ENCODE results near the gene FASTKD1. TPM values are rescaled to one million over a fixed set of nuclear protein-coding genes. Genes with fewer than 3 reads are reported as not detected.

Gene FASTKD1
- total and polyA plus RNA-seq, 10 of the 15 experiments (the other 5 are each of a cell fraction or from before 2014, with no cell fraction given): 45.6 to 76.1 (median 63.4) TPM

DNA sequence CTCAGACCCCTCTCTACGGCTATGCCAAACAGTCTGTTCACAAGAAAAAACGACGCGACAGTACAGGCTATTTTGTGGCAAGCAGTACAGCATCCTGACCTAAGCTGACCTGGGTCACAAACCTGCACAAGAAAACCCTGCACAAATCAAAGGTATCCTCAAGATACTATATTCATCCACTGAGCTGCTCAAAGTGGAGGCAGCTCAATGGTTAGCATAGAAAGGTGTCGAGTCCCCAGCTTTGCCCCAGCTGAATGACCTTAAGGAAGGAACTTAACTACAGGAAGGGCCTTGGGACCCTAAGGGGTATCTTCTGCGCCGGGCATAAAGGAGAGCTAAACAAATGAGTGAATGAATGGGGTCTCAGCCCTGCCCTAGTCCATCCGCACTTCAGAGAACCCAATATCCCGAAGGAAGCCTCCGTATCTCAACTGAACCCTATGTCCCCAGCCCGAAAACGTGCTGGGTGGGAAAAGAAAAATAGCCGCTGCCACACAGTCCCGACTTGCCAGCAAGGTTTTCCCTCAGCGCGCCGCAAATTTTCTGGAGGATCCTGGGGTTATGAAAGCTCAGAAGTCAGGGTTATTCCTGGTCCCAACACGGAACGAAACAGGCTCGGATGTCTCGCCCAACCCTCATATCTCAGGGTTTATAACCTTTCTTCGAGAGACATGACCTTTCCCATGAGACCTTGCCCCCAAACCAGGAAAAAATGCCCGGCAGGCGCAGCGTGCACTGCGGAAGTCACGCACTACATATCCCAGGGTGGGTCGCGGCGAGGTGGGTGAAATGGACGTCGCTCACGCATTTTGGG, at the start of gene FASTKD1 (continued):
- TF ChIP-seq, protein P1, sequence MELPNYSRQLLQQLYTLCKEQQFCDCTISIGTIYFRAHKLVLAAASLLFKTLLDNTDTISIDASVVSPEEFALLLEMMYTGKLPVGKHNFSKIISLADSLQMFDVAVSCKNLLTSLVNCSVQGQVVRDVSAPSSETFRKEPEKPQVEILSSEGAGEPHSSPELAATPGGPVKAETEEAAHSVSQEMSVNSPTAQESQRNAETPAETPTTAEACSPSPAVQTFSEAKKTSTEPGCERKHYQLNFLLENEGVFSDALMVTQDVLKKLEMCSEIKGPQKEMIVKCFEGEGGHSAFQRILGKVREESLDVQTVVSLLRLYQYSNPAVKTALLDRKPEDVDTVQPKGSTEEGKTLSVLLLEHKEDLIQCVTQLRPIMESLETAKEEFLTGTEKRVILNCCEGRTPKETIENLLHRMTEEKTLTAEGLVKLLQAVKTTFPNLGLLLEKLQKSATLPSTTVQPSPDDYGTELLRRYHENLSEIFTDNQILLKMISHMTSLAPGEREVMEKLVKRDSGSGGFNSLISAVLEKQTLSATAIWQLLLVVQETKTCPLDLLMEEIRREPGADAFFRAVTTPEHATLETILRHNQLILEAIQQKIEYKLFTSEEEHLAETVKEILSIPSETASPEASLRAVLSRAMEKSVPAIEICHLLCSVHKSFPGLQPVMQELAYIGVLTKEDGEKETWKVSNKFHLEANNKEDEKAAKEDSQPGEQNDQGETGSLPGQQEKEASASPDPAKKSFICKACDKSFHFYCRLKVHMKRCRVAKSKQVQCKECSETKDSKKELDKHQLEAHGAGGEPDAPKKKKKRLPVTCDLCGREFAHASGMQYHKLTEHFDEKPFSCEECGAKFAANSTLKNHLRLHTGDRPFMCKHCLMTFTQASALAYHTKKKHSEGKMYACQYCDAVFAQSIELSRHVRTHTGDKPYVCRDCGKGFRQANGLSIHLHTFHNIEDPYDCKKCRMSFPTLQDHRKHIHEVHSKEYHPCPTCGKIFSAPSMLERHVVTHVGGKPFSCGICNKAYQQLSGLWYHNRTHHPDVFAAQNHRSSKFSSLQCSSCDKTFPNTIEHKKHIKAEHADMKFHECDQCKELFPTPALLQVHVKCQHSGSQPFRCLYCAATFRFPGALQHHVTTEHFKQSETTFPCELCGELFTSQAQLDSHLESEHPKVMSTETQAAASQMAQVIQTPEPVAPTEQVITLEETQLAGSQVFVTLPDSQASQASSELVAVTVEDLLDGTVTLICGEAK (IDR thresholded peaks at IDR 0.05; ENCODE audit: borderline replicate concordance): peak; percentile 62; the same call in 1 of the 2 replicates
- 0 out of 2 replicates have a peak, but pooled peaks have one; percentile 12 for TF ChIP-seq SIN3A (IDR thresholded peaks at IDR 0.05; ENCODE audit: low read depth, low read length)
- no peak for TF ChIP-seq MEF2A (IDR thresholded peaks at IDR 0.05; ENCODE audit: insufficient read depth, low read depth, low read length)
- peak; percentile 76; the same call in 2 of the 3 replicates for TF ChIP-seq POU2F2 (IDR thresholded peaks at IDR 0.05; ENCODE audit: borderline replicate concordance, low read depth, low read length)
- TF ChIP-seq CHD2 (IDR thresholded peaks at IDR 0.05; ENCODE audit: borderline replicate concordance, low read depth, low read length): peak; percentile 91
- TF ChIP-seq, protein P2, sequence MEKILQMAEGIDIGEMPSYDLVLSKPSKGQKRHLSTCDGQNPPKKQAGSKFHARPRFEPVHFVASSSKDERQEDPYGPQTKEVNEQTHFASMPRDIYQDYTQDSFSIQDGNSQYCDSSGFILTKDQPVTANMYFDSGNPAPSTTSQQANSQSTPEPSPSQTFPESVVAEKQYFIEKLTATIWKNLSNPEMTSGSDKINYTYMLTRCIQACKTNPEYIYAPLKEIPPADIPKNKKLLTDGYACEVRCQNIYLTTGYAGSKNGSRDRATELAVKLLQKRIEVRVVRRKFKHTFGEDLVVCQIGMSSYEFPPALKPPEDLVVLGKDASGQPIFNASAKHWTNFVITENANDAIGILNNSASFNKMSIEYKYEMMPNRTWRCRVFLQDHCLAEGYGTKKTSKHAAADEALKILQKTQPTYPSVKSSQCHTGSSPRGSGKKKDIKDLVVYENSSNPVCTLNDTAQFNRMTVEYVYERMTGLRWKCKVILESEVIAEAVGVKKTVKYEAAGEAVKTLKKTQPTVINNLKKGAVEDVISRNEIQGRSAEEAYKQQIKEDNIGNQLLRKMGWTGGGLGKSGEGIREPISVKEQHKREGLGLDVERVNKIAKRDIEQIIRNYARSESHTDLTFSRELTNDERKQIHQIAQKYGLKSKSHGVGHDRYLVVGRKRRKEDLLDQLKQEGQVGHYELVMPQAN (conservative IDR thresholded peaks at IDR 0.05): peak; percentile 67
- TF ChIP-seq, protein P3, sequence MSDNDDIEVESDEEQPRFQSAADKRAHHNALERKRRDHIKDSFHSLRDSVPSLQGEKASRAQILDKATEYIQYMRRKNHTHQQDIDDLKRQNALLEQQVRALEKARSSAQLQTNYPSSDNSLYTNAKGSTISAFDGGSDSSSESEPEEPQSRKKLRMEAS (IDR thresholded peaks at IDR 0.05; ENCODE audit: low read depth, low read length): peak; percentile 77
- TF ChIP-seq MEF2B (IDR thresholded peaks at IDR 0.05; ENCODE audit: partially characterized antibody, poor library complexity, severe bottlenecking): peak; percentile 39
- TF ChIP-seq EGR1 (IDR thresholded peaks at IDR 0.05; ENCODE audit: borderline replicate concordance in 1 of 2, low read depth in 2 of 2, low read length in 2 of 2): peak; percentile 47 to 86; a peak in 2 of 3 replicates
- TF ChIP-seq, protein P4, sequence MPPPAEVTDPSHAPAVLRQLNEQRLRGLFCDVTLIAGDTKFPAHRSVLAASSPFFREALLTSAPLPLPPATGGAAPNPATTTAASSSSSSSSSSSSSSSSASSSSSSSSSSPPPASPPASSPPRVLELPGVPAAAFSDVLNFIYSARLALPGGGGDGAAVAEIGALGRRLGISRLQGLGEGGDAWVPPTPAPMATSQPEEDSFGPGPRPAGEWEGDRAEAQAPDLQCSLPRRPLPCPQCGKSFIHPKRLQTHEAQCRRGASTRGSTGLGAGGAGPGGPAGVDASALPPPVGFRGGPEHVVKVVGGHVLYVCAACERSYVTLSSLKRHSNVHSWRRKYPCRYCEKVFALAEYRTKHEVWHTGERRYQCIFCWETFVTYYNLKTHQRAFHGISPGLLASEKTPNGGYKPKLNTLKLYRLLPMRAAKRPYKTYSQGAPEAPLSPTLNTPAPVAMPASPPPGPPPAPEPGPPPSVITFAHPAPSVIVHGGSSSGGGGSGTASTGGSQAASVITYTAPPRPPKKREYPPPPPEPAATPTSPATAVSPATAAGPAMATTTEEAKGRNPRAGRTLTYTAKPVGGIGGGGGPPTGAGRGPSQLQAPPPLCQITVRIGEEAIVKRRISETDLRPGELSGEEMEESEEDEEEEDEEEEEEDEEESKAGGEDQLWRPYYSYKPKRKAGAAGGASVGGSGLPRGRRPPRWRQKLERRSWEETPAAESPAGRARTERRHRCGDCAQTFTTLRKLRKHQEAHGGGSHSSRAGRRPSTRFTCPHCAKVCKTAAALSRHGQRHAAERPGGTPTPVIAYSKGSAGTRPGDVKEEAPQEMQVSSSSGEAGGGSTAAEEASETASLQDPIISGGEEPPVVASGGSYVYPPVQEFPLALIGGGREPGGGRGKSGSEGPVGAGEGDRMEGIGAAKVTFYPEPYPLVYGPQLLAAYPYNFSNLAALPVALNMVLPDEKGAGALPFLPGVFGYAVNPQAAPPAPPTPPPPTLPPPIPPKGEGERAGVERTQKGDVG (CRISPR knock-in tag; IDR thresholded peaks at IDR 0.05): no peak
- TF ChIP-seq PML (IDR thresholded peaks at IDR 0.05; ENCODE audit: low read length): peak; percentile 69; the same call in 1 of the 2 replicates
- TF ChIP-seq IKZF1 (conservative IDR thresholded peaks at IDR 0.05): peak; percentile 99
- peak; percentile 82 for TF ChIP-seq RUNX3 (IDR thresholded peaks at IDR 0.05; ENCODE audit: low read length)
- TF ChIP-seq, protein P5, sequence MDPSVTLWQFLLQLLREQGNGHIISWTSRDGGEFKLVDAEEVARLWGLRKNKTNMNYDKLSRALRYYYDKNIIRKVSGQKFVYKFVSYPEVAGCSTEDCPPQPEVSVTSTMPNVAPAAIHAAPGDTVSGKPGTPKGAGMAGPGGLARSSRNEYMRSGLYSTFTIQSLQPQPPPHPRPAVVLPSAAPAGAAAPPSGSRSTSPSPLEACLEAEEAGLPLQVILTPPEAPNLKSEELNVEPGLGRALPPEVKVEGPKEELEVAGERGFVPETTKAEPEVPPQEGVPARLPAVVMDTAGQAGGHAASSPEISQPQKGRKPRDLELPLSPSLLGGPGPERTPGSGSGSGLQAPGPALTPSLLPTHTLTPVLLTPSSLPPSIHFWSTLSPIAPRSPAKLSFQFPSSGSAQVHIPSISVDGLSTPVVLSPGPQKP (IDR thresholded peaks at IDR 0.05; ENCODE audit: low read depth, low read length): peak; percentile 73
- peak; percentile 82 for TF ChIP-seq ESRRA (IDR thresholded peaks at IDR 0.05; ENCODE audit: low read length)
- no peak; the same call in 1 of the 2 replicates for TF ChIP-seq RB1 (IDR thresholded peaks at IDR 0.05; ENCODE audit: borderline replicate concordance)

All from GM12878 (cell line).